Keratinocyte (primary cell): ENCODE results near the gene GRAMD1B. TPM values are rescaled to one million over a fixed set of nuclear protein-coding genes. Genes with fewer than 3 reads are reported as not detected.

ENCODE experiments used
- DNase-seq: peaks from one replicate; pipeline ENCODE4 v3.0.0-alpha.2; 2011; ENCODE audit warnings: low read depth, missing footprints, low spot score
- FAIRE-seq: peaks from 2 replicates; lab custom pipeline; 2011; peaks lifted over from hg19 to GRCh38; lab: Jason Lieb, UNC
- H2AFZ ChIP-seq: 2 replicates; pipeline ENCODE4 v1.6.0; 2012; ENCODE audit warnings: low read length, control low read depth, inconsistent platforms; ENCODE audit not compliant: control insufficient read depth
- H3K27ac ChIP-seq: 2 replicates; pipeline ENCODE4 v1.5.1; 2011; ENCODE audit warnings: low read length; ENCODE audit not compliant: control insufficient read depth, insufficient read depth
- H3K27me3 ChIP-seq: 3 replicates; pipeline ENCODE4 v1.6.0; 2011; ENCODE audit warnings: low read length; ENCODE audit not compliant: control insufficient read depth, insufficient read depth; ENCODE audit errors: extremely low read depth
- H3K36me3 ChIP-seq, 2 experiments: 2 replicates in 1 of 2; 3 replicates in 1 of 2; pipeline ENCODE4 v1.5.1; 2011; ENCODE audit warnings: low read length in 2 of 2, mild to moderate bottlenecking in 1 of 2; ENCODE audit not compliant: control insufficient read depth in 2 of 2, insufficient read depth in 2 of 2; ENCODE audit errors: extremely low read depth in 1 of 2
- H3K4me1 ChIP-seq: 3 replicates; pipeline ENCODE4 v1.5.1; 2011; ENCODE audit warnings: low read length; ENCODE audit not compliant: control insufficient read depth, insufficient read depth; ENCODE audit errors: extremely low read depth
- H3K4me2 ChIP-seq: 3 replicates; pipeline ENCODE4 v1.6.0; 2011; ENCODE audit warnings: low read depth, low read length; ENCODE audit not compliant: control insufficient read depth, insufficient read depth; ENCODE audit errors: extremely low read depth
- H3K4me3 ChIP-seq, 3 experiments: fragments of 200-600 bp in 1 of 3; sonication (generic) in 1 of 3; 2 replicates in 2 of 3; 3 replicates in 1 of 3; pipeline ENCODE4 v1.5.1; 2011 to 2016; ENCODE audit warnings: low read length in 3 of 3, mild to moderate bottlenecking in 3 of 3, control low read depth in 2 of 3, inconsistent platforms in 1 of 3, low read depth in 1 of 3, mixed read lengths in 1 of 3, mixed run types in 1 of 3, moderate library complexity in 1 of 3; ENCODE audit not compliant: control insufficient read depth in 2 of 3, insufficient read depth in 2 of 3; ENCODE audit errors: extremely low read depth in 1 of 3
- H3K79me2 ChIP-seq: 2 replicates; pipeline ENCODE4 v1.6.0; 2012; ENCODE audit warnings: low read length; ENCODE audit not compliant: control insufficient read depth, insufficient read depth
- H3K9ac ChIP-seq: 3 replicates; pipeline ENCODE4 v1.6.0; 2011; ENCODE audit warnings: low read length; ENCODE audit not compliant: control insufficient read depth, insufficient read depth; ENCODE audit errors: extremely low read depth
- H3K9me1 ChIP-seq: 3 replicates; pipeline ENCODE4 v1.6.0; 2011; ENCODE audit warnings: low read length; ENCODE audit not compliant: control insufficient read depth, insufficient read depth; ENCODE audit errors: extremely low read depth
- H3K9me3 ChIP-seq: 2 replicates; pipeline ENCODE4 v1.5.1; 2012; ENCODE audit warnings: low read depth, low read length; ENCODE audit not compliant: control insufficient read depth
- H4K20me1 ChIP-seq: 3 replicates; pipeline ENCODE4 v1.6.0; 2011; ENCODE audit warnings: low read length; ENCODE audit not compliant: control insufficient read depth, insufficient read depth; ENCODE audit errors: extremely low read depth
- CTCF ChIP-seq, 3 experiments: IDR thresholded peaks in 1 of 3; conservative IDR thresholded peaks in 1 of 3; optimal IDR thresholded peaks in 1 of 3; 2 replicates in 2 of 3; 3 replicates in 1 of 3; pipeline versions ENCODE3 to v1.5.1; 2011; ENCODE audit warnings: low read length in 3 of 3, mild to moderate bottlenecking in 3 of 3, moderate library complexity in 2 of 3, control low read depth in 1 of 3, inconsistent platforms in 1 of 3; ENCODE audit not compliant: insufficient read depth in 2 of 3; ENCODE audit errors: extremely low read depth in 1 of 3
- EZH2 ChIP-seq: IDR thresholded peaks from one replicate; pipeline ENCODE4 v1.6.1; 2012; ENCODE audit warnings: inconsistent platforms, mild to moderate bottlenecking, low read length, moderate library complexity
- dilution Hi-C: fragments of 300-500 bp; cut with MboI; formaldehyde crosslinking; loops from one replicate; pipeline ENCODE4 v1.7.0; 2020; ENCODE audit warnings: low sequenced_read_pairs; ENCODE audit not compliant: extremely low pct_ligation_motif_present
- polyA plus RNA-seq, 5 experiments: library from polyadenylated mRNA; depleted of rRNA in 3 of 5; stranded (reverse) in 3 of 5; stranded (forward) in 1 of 5; unstranded in 1 of 5; fragments of >200 nt; gene quantifications; 1 replicate in 1 of 5; 2 replicates in 3 of 5; 3 replicates in 1 of 5; pipeline versions ENCODE4 v1.2.1 to v1.2.3, GENCODE V29; 2011 to 2012; ENCODE audit warnings: missing spikeins in 2 of 5, low read depth in 1 of 5, low replicate concordance in 1 of 5

The GRAMD1B gene
- polyA plus RNA-seq, 1 donor (not counting 4 experiments of a cell fraction or from before 2014, with no cell fraction given): 0.04 TPM

DNA sequence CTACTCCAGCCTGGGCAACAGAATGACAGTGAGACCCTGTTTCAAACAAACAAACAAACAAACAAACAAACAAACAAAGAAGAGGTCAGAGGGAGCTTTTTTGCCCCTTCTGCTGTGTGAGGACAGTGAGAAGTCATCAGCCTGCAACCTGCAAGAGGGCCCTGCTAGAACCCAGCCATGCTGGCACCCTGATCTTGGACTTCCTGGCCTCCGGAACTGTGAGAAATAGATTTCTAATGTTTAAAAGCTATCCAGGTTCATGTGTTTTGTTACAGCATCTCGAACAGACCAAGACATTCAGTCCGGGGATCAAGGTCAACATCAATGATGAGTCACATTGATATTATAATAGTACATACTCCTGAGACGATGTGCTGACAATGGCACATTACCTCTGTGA lies 41.4 kb upstream of the GRAMD1B start:
- FAIRE-seq: no peak

DNA sequence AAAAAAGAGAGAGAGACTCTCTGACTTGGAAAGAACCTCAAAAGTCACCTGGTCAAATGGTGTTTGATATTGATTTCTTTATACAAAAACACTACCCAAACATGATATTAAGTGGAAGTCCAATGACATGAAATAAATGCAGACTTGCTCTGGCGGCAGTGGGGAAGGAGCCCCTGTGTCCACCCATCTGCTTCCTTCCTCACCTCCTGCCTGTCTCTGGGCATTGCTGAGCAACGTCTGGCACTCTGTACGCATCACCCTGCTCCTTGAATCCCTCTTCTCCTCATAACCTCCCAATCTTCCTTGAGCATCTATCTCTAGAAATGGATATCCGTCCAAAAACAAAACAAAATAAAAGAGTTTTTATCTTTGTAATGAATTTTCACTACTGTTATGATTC lies 39.9 kb upstream of the GRAMD1B start:
- H3K9ac ChIP-seq: no peak overlapping the region
- no peak overlapping the region for H3K27ac ChIP-seq
- no peaks in the 10 kb centered on the region for H3K79me2 ChIP-seq
- no peaks in the 10 kb centered on the region for H3K9me3 ChIP-seq
- peaks cover 8% of the 10 kb centered on the region for H3K27me3 ChIP-seq
- TF ChIP-seq CTCF (optimal IDR thresholded peaks at IDR 0.05 in 1 of 3, IDR thresholded peaks at IDR 0.05 in 1 of 3, conservative IDR thresholded peaks at IDR 0.05 in 1 of 3; ENCODE audit: extremely low read depth in 1 of 3, insufficient read depth in 2 of 3, low read length in 3 of 3) (no peak), EZH2 (no peak)
- H2AFZ ChIP-seq: no peak overlapping the region
- no peaks in the 10 kb centered on the region for H4K20me1 ChIP-seq
- no peak overlapping the region for H3K4me3 ChIP-seq
- H3K4me2 ChIP-seq: no peak overlapping the region
- dilution Hi-C loops: no loop called here
- FAIRE-seq: no peak
- DNase-seq: no peak
- no peaks in the 10 kb centered on the region for H3K4me1 ChIP-seq
- H3K9me1 ChIP-seq: no peaks in the 10 kb centered on the region
- H3K36me3 ChIP-seq: no peaks in the 10 kb centered on the region

More for the DNA sequence above, 41.4 kb upstream of the GRAMD1B start:
- DNase-seq: no peak
- H3K27me3 ChIP-seq: peaks cover 4% of the 10 kb centered on the region
- no peak overlapping the region for H3K4me2 ChIP-seq
- no peak for TF ChIP-seq EZH2
- no peak for TF ChIP-seq CTCF (optimal IDR thresholded peaks at IDR 0.05 in 1 of 3, IDR thresholded peaks at IDR 0.05 in 1 of 3, conservative IDR thresholded peaks at IDR 0.05 in 1 of 3; ENCODE audit: extremely low read depth in 1 of 3, insufficient read depth in 2 of 3, low read length in 3 of 3)
- dilution Hi-C loops: no loop called here
- H3K9me3 ChIP-seq: no peaks in the 10 kb centered on the region
- H4K20me1 ChIP-seq: no peaks in the 10 kb centered on the region
- no peak overlapping the region for H3K4me3 ChIP-seq
- no peak overlapping the region for H3K9ac ChIP-seq
- H3K36me3 ChIP-seq: no peaks in the 10 kb centered on the region
- H2AFZ ChIP-seq: no peak overlapping the region
- no peaks in the 10 kb centered on the region for H3K79me2 ChIP-seq
- H3K27ac ChIP-seq: no peak overlapping the region
- H3K4me1 ChIP-seq: no peaks in the 10 kb centered on the region
- no peaks in the 10 kb centered on the region for H3K9me1 ChIP-seq
